K562 (cell line): Measurements from ENCODE around the gene CMIP. TPM values are rescaled to one million over a fixed set of nuclear protein-coding genes. Genes with fewer than 3 reads are reported as not detected.
A peak's percentile ranks its signal among the peaks of the same experiment; 100 is the strongest.

Experiments
- ATAC-seq: fragments of 200-7000 bp; cut with Tn5 transposase; 3 replicates; pipeline ENCODE4 v1.9.1; 2020; ENCODE audit warnings: moderate library complexity
- BruUV-seq: library from RNA; stranded (reverse); fragments of 400-500 nt; replicated peaks from 2 replicates; lab custom pipeline; 2021; lab: Mats Ljungman, UMichigan
- CTCF ChIA-PET: fragments of 300-600 bp; formaldehyde crosslinking; extraction: SDS; loops from one replicate; lab custom pipeline; 2021; ENCODE audit warnings: low intra/inter-chr PET ratio; lab: Yijun Ruan, JAX
- POLR2A ChIA-PET: fragments of 300-600, 350-650 bp; sonication (Branson Sonifier 250); formaldehyde crosslinking; extraction: SDS; loops from one replicate; lab custom pipeline; 2021; ENCODE audit warnings: antibody characterized with exemption, inconsistent platforms; lab: Yijun Ruan, JAX
- DNase-seq, 4 experiments: peaks; one replicate each; pipeline versions ENCODE4 v3.0.0 to v3.0.0-alpha.2; 2011 to 2018; ENCODE audit warnings: low spot score in 3 of 4, mixed read lengths in 3 of 4; ENCODE audit errors: extremely low read depth in 1 of 4
- FAIRE-seq: peaks from 2 replicates; lab custom pipeline; 2011; peaks lifted over from hg19 to GRCh38; lab: Jason Lieb, UNC
- H2AFZ ChIP-seq: 2 replicates; pipeline ENCODE4 v1.6.0; 2011; ENCODE audit warnings: low read depth, low read length, control low read depth, inconsistent platforms
- H3K27ac ChIP-seq: fragments of 200-600 bp; 3 replicates; pipeline ENCODE4 v1.8.0; 2011; ENCODE audit warnings: low read depth, mild to moderate bottlenecking, control low read depth, inconsistent platforms, low read length, moderate library complexity, mixed read lengths; ENCODE audit errors: extremely low read depth
- H3K27me3 ChIP-seq, 2 experiments: fragments of 300-600 bp in 1 of 2; 2 replicates in 1 of 2; 3 replicates in 1 of 2; pipeline versions ENCODE4 v1.6.0 to v1.8.0; 2011; ENCODE audit warnings: inconsistent platforms in 2 of 2, low read length in 2 of 2, mild to moderate bottlenecking in 1 of 2, mixed read lengths in 1 of 2, moderate library complexity in 1 of 2; ENCODE audit not compliant: control insufficient read depth in 2 of 2, insufficient read depth in 2 of 2
- H3K36me3 ChIP-seq: fragments of 300-600 bp; 3 replicates; pipeline ENCODE4 v1.8.0; 2011; ENCODE audit warnings: mild to moderate bottlenecking, low read length, inconsistent platforms; ENCODE audit not compliant: control insufficient read depth, insufficient read depth
- H3K4me1 ChIP-seq, 2 experiments: fragments of 200-600 bp in 1 of 2; replicated peaks in 1 of 2; 2 replicates in 1 of 2; 3 replicates in 1 of 2; pipeline versions ENCODE4 v1.5.1 to v1.8.0; 2011; ENCODE audit warnings: inconsistent platforms in 2 of 2, low read length in 2 of 2, mild to moderate bottlenecking in 1 of 2, mixed read lengths in 1 of 2, moderate library complexity in 1 of 2; ENCODE audit not compliant: control insufficient read depth in 2 of 2, insufficient read depth in 2 of 2
- H3K4me2 ChIP-seq: 2 replicates; pipeline ENCODE4 v1.6.1; 2011; ENCODE audit warnings: low read length, control low read depth, inconsistent platforms, mixed read lengths; ENCODE audit not compliant: insufficient read depth
- H3K4me3 ChIP-seq: fragments of 200-600 bp; sonication (generic), shearing (Covaris generic); 2 replicates; pipeline ENCODE4 v1.5.1; 2016; ENCODE audit warnings: control low read depth, inconsistent platforms
- H3K79me2 ChIP-seq: fragments of 200-600 bp; 3 replicates; pipeline ENCODE4 v1.8.0; 2011; ENCODE audit warnings: low read length, inconsistent platforms; ENCODE audit not compliant: control insufficient read depth, insufficient read depth
- H3K9ac ChIP-seq, 2 experiments: 2 replicates each; pipeline versions ENCODE4 v1.6.0 to v1.6.1; 2011; ENCODE audit warnings: low read depth in 2 of 2, low read length in 2 of 2, control low read depth in 1 of 2, inconsistent platforms in 1 of 2, mild to moderate bottlenecking in 1 of 2, mixed read lengths in 1 of 2; ENCODE audit not compliant: insufficient read depth in 1 of 2
- H3K9me1 ChIP-seq: one replicate; pipeline ENCODE4 v1.6.0; 2011; ENCODE audit warnings: inconsistent platforms, mild to moderate bottlenecking, low read length, moderate library complexity; ENCODE audit not compliant: control insufficient read depth, insufficient read depth
- H3K9me3 ChIP-seq: replicated peaks from 2 replicates; pipeline ENCODE4 v1.5.1; 2011; ENCODE audit warnings: low read depth, low read length, inconsistent platforms; ENCODE audit not compliant: control insufficient read depth, insufficient read depth
- H4K20me1 ChIP-seq: replicated peaks from 2 replicates; pipeline ENCODE4 v1.6.1; 2011; ENCODE audit warnings: low read length, inconsistent platforms, mixed read lengths; ENCODE audit not compliant: control insufficient read depth, insufficient read depth
- DPF2 ChIP-seq: fragments of 450-650 bp; IDR thresholded peaks from 2 replicates; pipeline ENCODE4 v1.6.1; 2016
- ELF2 ChIP-seq: fragments of 250-450 bp; sonication (Bioruptor Pico); IDR thresholded peaks from 2 replicates; pipeline ENCODE4 v1.5.0; 2021; ENCODE audit warnings: mild to moderate bottlenecking
- FOXJ2 ChIP-seq: fragments of 200-800 bp; sonication (Bioruptor generic); IDR thresholded peaks from 2 replicates; pipeline ENCODE4 v1.6.1; 2016; ENCODE audit warnings: missing genetic modification characterization, missing compliant biosample characterization
- FOXM1 ChIP-seq, 2 experiments: fragments of 450-650 bp in 1 of 2; sonication (generic) in 1 of 2; formaldehyde crosslinking in 1 of 2; IDR thresholded peaks; 2 replicates each; pipeline versions ENCODE4 v1.6.1 to v1.9.0; 2017 to 2022; ENCODE audit warnings: low read depth in 2 of 2, mild to moderate bottlenecking in 2 of 2, missing genetic modification reagents in 1 of 2, moderate library complexity in 1 of 2
- HEY1 ChIP-seq: fragments of 250-450 bp; sonication (Bioruptor Pico); IDR thresholded peaks from 2 replicates; pipeline ENCODE4 v1.5.0; 2020; ENCODE audit warnings: mild to moderate bottlenecking, moderate library complexity, borderline replicate concordance
- MAFF ChIP-seq: IDR thresholded peaks from 2 replicates; pipeline ENCODE4 v1.6.1; 2012; ENCODE audit warnings: low read length, improper control_type of control experiment
- MAFG ChIP-seq: fragments of 450-650 bp; conservative IDR thresholded peaks from 2 replicates; pipeline ENCODE4 v1.6.1; 2016; ENCODE audit warnings: missing genetic modification characterization, missing compliant biosample characterization
- MAFK ChIP-seq: IDR thresholded peaks from 2 replicates; pipeline ENCODE4 v1.6.1; 2011; ENCODE audit warnings: low read length, improper control_type of control experiment
- NBN ChIP-seq: fragments of 450-650 bp; IDR thresholded peaks from 2 replicates; pipeline ENCODE4 v1.6.1; 2016; ENCODE audit warnings: low read depth, mild to moderate bottlenecking
- NFE2 ChIP-seq: IDR thresholded peaks from 2 replicates; pipeline ENCODE4 v1.6.1; 2014; ENCODE audit warnings: antibody characterized with exemption, low read depth
- PML ChIP-seq: IDR thresholded peaks from 2 replicates; pipeline ENCODE4 v1.6.1; 2012; ENCODE audit warnings: low read length, inconsistent platforms
- RB1 ChIP-seq: fragments of 450-650 bp; IDR thresholded peaks from 2 replicates; pipeline ENCODE4 v1.6.1; 2017; ENCODE audit warnings: low read depth, mild to moderate bottlenecking
- RBM14 ChIP-seq: fragments of 200-400 bp; formaldehyde crosslinking; IDR thresholded peaks from 2 replicates; pipeline ENCODE4 v1.6.1; 2018; ENCODE audit warnings: low read depth, mild to moderate bottlenecking, low read length, moderate library complexity, borderline replicate concordance; ENCODE audit not compliant: insufficient read depth
- RBM22 ChIP-seq: fragments of 200-400 bp; formaldehyde crosslinking; IDR thresholded peaks from 2 replicates; pipeline ENCODE4 v1.6.1; 2018; ENCODE audit warnings: low read length, low read depth; ENCODE audit not compliant: poor library complexity, severe bottlenecking
- SP1 ChIP-seq: sonication (generic); formaldehyde crosslinking; IDR thresholded peaks from 2 replicates; pipeline ENCODE4 v1.8.1; 2022; ENCODE audit warnings: mild to moderate bottlenecking, missing genetic modification reagents
- TAL1 ChIP-seq: fragments of 450-650 bp; IDR thresholded peaks from 2 replicates; pipeline ENCODE4 v1.6.1; 2016; ENCODE audit warnings: mild to moderate bottlenecking
- ZEB2 ChIP-seq: fragments of 450-650 bp; IDR thresholded peaks from 2 replicates; pipeline ENCODE4 v1.6.1; 2016
- ZKSCAN1 ChIP-seq: fragments of 150-350 bp; IDR thresholded peaks from 2 replicates; pipeline ENCODE4 v1.6.1; 2016; ENCODE audit warnings: low read depth, low read length
- ZNF316 ChIP-seq: fragments of 450-650 bp; IDR thresholded peaks from 2 replicates; pipeline ENCODE4 v1.6.1; 2016
- ZZZ3 ChIP-seq: fragments of 450-650 bp; IDR thresholded peaks from 2 replicates; pipeline ENCODE4 v1.6.1; 2016; ENCODE audit warnings: antibody characterized with exemption, mild to moderate bottlenecking, moderate library complexity
- WGBS: fragments of 100-300 bp; shearing (Covaris generic); methylation state at CpG from one replicate; pipeline ENCODE4 v1.1.6; 2016; ENCODE audit warnings: low coverage, mixed read lengths; ENCODE audit not compliant: insufficient coverage; ENCODE audit errors: missing lambda C conversion rate; 5-methylcytosine and 5-hydroxymethylcytosine counted together
- in situ Hi-C: fragments of 300-500 bp; cut with MboI; formaldehyde crosslinking; loops from 4 replicates; pipeline ENCODE4 v1.15.0; 2018; ENCODE audit warnings: inconsistent platforms, mixed read lengths
- intact Hi-C: fragments of 100-400 bp; cut with micrococcal nuclease; formaldehyde crosslinking; loops from 2 replicates; pipeline ENCODE4 v1.14.2; 2022
- polyA plus RNA-seq, 8 experiments: library from polyadenylated mRNA; depleted of rRNA in 4 of 8; stranded (reverse) in 5 of 8; unstranded in 3 of 8; fragments of >200 nt; fragmentation: Nextera tagmentation in 2 of 8; fragmentation: Illumina TruSeq in 1 of 8; extraction: Ambion mirVana in 2 of 8; extraction: Trizol in 1 of 8; gene quantifications; 2 replicates each; pipeline versions ENCODE4 v1.2.1 to v1.2.3, GENCODE V29; 2011 to 2014; ENCODE audit warnings: inconsistent platforms in 1 of 8, missing spikeins in 1 of 8
- total RNA-seq, 7 experiments: library from RNA; depleted of rRNA in 6 of 7; stranded (reverse); fragments of >200 nt in 6 of 7; fragmentation: Illumina TruSeq in 2 of 7; extraction: Trizol in 2 of 7; gene quantifications; 2 replicates each; pipeline versions ENCODE4 v1.2.1 to v1.2.3, GENCODE V29; 2011 to 2021; ENCODE audit warnings: low replicate concordance in 1 of 7
- TF ChIP-seq, protein P1 (sequence below): fragments of 450-650 bp; IDR thresholded peaks from 2 replicates; pipeline ENCODE4 v1.6.1; 2016
- TF ChIP-seq, protein P2 (sequence below): sonication (generic); IDR thresholded peaks from 2 replicates; pipeline ENCODE4 v1.6.1; 2016

The CMIP gene
- total and polyA plus RNA-seq, 9 of the 15 experiments (the other 6 are each of a cell fraction or from before 2014, with no cell fraction given): 0.94 to 82.5 (median 10.3) TPM

DNA sequence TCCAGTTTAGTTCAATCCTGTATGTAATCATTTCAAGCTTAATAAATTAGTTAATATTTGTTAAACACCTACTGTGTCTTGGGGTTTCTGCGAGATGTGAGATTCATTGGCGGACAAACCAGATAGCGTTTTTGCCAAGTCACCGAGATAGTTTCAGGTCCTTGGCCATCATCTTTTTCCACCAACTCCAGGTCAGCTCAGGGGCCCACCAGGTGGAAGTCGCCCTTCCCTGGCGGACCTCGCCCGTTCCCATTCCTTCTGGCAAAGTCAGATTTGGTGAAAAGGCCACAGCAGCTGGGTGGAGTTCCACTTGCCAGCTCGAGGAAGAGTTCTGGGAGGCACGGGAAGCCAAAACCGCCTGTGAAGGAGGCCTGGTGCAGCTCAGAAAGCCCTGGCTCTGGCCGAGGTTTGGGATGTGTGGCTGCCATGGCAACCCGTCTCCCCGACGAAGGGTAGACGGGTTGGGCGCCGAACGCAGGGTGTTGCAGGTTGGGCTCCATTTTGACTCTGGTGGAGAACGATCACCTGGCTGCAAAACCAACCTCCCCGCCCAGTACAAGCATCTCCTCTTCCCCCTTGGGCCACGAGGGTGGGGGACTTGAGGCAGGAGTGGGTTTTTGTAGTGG, 39.5 kb downstream of the CMIP start:
- H3K9ac ChIP-seq: peak overlapping the region in 1 of 2 experiments; percentile 23; a peak in 2 of 4 replicates
- peaks cover 54 to 62% of the 10 kb centered on the region in 2 experiments for H3K4me1 ChIP-seq
- peak overlapping the region; percentile 38; the same call in 1 of the 2 replicates for H3K4me2 ChIP-seq
- WGBS: 61% methylated on average over 22 of the region's 22 CpGs
- CTCF ChIA-PET: no interaction called here
- no TSS peak for BruUV-seq
- POLR2A ChIA-PET: interaction anchor here (0.5 to 1.7 kb wide), 7 partner anchors 8 to 422 kb away, joined by 3 to 18 read pairs (median 3); no protein-coding TSS in a partner anchor
- no peaks in the 10 kb centered on the region for H3K9me1 ChIP-seq
- FAIRE-seq (no peak), DNase-seq (no peak), ATAC-seq (no peak)
- H2AFZ ChIP-seq: no peak overlapping the region
- peaks cover 95% of the 10 kb centered on the region for H3K79me2 ChIP-seq
- intact Hi-C loops: loop anchor here (5.0 kb wide), 1 partner anchor 37 kb away; no protein-coding TSS in a partner anchor
- peaks cover 19% of the 10 kb centered on the region; the same call in 1 of the 2 replicates for H4K20me1 ChIP-seq
- no peaks in the 10 kb centered on the region for H3K27me3 ChIP-seq
- in situ Hi-C loops: no loop called here
- no peak overlapping the region for H3K4me3 ChIP-seq
- no peaks in the 10 kb centered on the region for H3K9me3 ChIP-seq
- peaks cover 33% of the 10 kb centered on the region; the same call in 2 of the 3 replicates for H3K36me3 ChIP-seq
- H3K27ac ChIP-seq: no peak overlapping the region
- TF ChIP-seq MAFG (tag) (peak; percentile 75), ZZZ3 (no peak), DPF2 (0 out of 2 replicates have a peak, but pooled peaks have one; percentile 28), ZEB2 (no peak), FOXM1 (IDR thresholded peaks at IDR 0.05; ENCODE audit: low read depth) (no peak), FOXM1 (CRISPR knock-in tag; IDR thresholded peaks at IDR 0.05; ENCODE audit: low read depth) (no peak), NBN (no peak), TAL1 (no peak), SP1 (CRISPR knock-in tag) (no peak), HEY1 (CRISPR knock-in tag) (no peak), ZKSCAN1 (peak; percentile 26; the same call in 1 of the 2 replicates), PML (no peak), ELF2 (CRISPR knock-in tag) (no peak), RB1 (no peak), NFE2 (peak; percentile 90), MAFF (peak; percentile 42; the same call in 1 of the 2 replicates), FOXJ2 (peak; percentile 48; the same call in 1 of the 2 replicates), ZNF316 (peak; percentile 37; the same call in 1 of the 2 replicates), MAFK (0 out of 2 replicates have a peak, but pooled peaks have one; percentile 35), RBM14 (no peak), RBM22 (peak; percentile 49)
- TF ChIP-seq, protein P1, sequence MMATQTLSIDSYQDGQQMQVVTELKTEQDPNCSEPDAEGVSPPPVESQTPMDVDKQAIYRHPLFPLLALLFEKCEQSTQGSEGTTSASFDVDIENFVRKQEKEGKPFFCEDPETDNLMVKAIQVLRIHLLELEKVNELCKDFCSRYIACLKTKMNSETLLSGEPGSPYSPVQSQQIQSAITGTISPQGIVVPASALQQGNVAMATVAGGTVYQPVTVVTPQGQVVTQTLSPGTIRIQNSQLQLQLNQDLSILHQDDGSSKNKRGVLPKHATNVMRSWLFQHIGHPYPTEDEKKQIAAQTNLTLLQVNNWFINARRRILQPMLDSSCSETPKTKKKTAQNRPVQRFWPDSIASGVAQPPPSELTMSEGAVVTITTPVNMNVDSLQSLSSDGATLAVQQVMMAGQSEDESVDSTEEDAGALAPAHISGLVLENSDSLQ: no peak
- TF ChIP-seq, protein P2, sequence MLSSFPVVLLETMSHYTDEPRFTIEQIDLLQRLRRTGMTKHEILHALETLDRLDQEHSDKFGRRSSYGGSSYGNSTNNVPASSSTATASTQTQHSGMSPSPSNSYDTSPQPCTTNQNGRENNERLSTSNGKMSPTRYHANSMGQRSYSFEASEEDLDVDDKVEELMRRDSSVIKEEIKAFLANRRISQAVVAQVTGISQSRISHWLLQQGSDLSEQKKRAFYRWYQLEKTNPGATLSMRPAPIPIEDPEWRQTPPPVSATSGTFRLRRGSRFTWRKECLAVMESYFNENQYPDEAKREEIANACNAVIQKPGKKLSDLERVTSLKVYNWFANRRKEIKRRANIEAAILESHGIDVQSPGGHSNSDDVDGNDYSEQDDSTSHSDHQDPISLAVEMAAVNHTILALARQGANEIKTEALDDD: no peak
